ENCODE data around the gene BTBD16.

GRCh38 chr10:122290833-122291532 is 19.9 kb downstream of the BTBD16 start:
- TF ChIP-seq KAT2A (conservative IDR thresholded peaks at IDR 0.05; ENCODE audit: control insufficient read depth, low read depth, low read length) (no peak), NFIC (IDR thresholded peaks at IDR 0.05; ENCODE audit: low read depth, low read length) (no peak), RUNX3 (IDR thresholded peaks at IDR 0.05; ENCODE audit: low read length) (no peak), MXI1 (IDR thresholded peaks at IDR 0.05; ENCODE audit: low read depth, low read length) (no peak), YY1 (IDR thresholded peaks at IDR 0.05; ENCODE audit: low read depth, low read length) (no peak), TAF1 (IDR thresholded peaks at IDR 0.05; ENCODE audit: borderline replicate concordance, low read depth, low read length) (no peak), POLR2A (IDR thresholded peaks at IDR 0.05; ENCODE audit: low read depth, low read length) (no peak)
